Left ventricle myocardium superior (tissue), 1 donor: ENCODE data around the gene ZWILCH. TPM values are rescaled to one million over a fixed set of nuclear protein-coding genes. Genes with fewer than 3 reads are reported as not detected.
A peak's percentile ranks its signal among the peaks of the same experiment; 100 is the strongest.

Experiments
- ATAC-seq: fragments of 200-7000 bp; cut with Tn5 transposase; one replicate; pipeline ENCODE4 v1.9.1; 2020; ENCODE audit warnings: mild to moderate bottlenecking, moderate library complexity
- DNase-seq: peaks from one replicate; pipeline ENCODE4 v3.0.0-alpha.2; 2020
- intact Hi-C: fragments of 100-400 bp; cut with micrococcal nuclease; formaldehyde crosslinking; loops from one replicate; pipeline ENCODE4 v1.11.0; 2022
- microRNA-seq: library from miRNA; unstranded; fragments of <30 nt; microRNA quantifications from one replicate; pipeline ENCODE4 v1.2.0, GENCODE V29; 2020; ENCODE audit warnings: borderline number of aligned reads
- total RNA-seq: library from RNA; stranded (reverse); fragmentation: NEBNext Ultra II Directional; extraction: Animal tissue kit (Norgen Biotek cat#: 25700); gene quantifications from one replicate; pipeline ENCODE4 v1.2.1, GENCODE V29; 2021
- donor health status: DM: no; HTN: yes; CAD: no; lungs with severe emphysema.

The ZWILCH gene
- total RNA-seq, 1 donor from 2014 or later, result 1.8 TPM

DNA sequence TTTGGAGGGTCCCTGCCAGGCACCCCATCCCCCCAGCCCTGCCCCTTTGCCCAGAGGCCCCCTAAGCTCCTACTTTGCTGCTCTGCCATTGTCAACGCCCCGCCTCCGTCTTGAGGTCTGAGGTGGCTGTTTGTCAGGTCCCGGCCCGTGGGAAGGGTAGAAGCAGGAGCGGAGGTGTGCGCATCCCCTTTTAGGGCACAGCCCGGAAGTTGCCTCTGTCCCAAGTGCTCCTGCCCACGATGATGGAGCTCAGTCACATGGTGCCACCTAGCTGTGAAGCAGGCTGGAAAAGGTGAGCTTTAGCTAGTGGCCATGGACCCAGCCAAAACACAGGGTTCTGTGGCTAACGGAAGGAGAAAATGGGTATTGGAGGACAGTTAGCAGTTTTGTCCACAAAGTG lies 89.2 kb downstream of the ZWILCH start:
- ATAC-seq, result peak; percentile 30
- intact Hi-C loops, result no loop called here
- DNase-seq, result no peak

DNA sequence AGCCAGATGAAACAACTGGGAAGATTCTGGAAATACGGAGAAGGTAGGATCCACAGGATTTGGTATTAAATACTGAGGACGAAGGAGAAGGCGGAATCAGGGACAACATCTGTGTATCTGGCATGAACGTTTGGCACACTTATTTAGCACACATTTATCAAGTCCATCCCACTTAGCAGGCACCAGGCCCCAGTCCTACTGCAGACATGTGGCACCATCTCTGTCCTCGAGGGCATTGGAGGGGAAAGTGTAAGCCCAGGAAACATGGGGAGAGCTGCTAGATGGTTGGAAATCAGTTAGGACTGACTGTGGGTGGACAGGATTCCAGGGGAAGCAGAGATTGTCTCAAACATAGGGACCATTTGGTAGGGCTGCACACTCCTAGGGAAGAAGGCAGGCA lies 89.7 kb downstream of the ZWILCH start:
- intact Hi-C loops, result no loop called here

GRCh38 chr15:66595332-66595731 lies 90.2 kb downstream of the ZWILCH start:
- intact Hi-C loops, result no loop called here
- DNase-seq, result no peak
- ATAC-seq, result no peak

More for the DNA sequence above, 89.7 kb downstream of the ZWILCH start:
- ATAC-seq (no peak), DNase-seq (no peak)

- DNase-seq, result no peak
- intact Hi-C loops, result no loop called here
- no peak for ATAC-seq
These were observed 90.9 kb downstream of the ZWILCH start for GRCh38 chr15:66595931-66596545.

DNA sequence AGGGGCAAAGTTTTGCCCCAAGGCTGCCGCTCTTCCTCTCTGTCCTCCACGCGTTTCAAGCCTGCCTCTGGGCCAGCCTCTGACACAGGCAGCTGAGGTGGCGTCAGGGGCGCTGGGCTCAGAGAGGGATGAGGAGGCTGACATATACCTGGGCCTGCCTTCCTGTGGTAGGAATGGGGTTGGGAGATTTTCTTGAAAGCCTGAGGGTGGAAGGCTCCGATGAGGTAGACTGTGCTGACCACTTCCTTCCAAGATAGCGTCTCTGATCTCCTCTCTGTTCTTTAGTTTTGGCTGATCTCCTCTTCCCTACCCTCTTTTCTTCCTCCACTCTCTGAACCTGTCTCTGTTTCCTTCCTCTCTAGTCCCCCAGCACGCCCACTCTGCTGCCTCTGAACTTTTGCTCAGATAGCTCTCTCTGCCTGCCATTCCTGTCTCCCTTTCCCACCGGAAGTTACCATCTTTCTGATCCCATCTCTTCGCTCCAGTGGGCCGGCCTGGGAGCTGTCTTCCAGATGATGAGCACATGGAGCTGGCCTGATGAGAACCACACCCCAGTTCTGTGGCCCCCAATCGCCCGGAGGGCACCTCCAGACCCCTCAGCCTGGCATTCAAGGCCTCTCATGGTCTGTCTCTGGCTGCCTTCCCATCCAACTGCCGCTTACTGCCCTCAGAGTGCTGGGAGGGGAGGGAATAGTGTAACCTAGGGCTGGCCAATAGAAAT lies 93.1 kb downstream of the ZWILCH start:
- no peak for ATAC-seq
- DNase-seq, result no peak
- intact Hi-C loops, result no loop called here

Small RNAs within 50 kb of the gene (microRNA-seq; reads per million reads assigned to microRNA genes)
- gene MIR4512, result not detected

Other genes starting within 250 kb of the ZWILCH start
- 44.6 TPM for gene DIS3L, start 211.8 kb upstream of the ZWILCH start, total RNA-seq
- gene TIPIN, start 148.6 kb upstream of the ZWILCH start, total RNA-seq, result 4.0 TPM
- gene MAP2K1, start 118.4 kb upstream of the ZWILCH start, total RNA-seq, result 40.4 TPM
- 39.2 TPM for gene SNAPC5, start 7.6 kb upstream of the ZWILCH start, total RNA-seq
- gene RPL4, start 471 bp upstream of the ZWILCH start, total RNA-seq, result 1,305 TPM
- gene LCTL, start 60.7 kb downstream of the ZWILCH start, total RNA-seq, result not detected
- 14.9 TPM for gene SMAD6, start 196.9 kb downstream of the ZWILCH start, total RNA-seq